MM.1S (cell line): ENCODE measurements around the gene NCBP2L.

Source experiments
- DNase-seq: peaks from one replicate; pipeline ENCODE4 v3.0.0-alpha.2; 2015
- H2AFZ ChIP-seq: fragments of 300-600 bp; sonication (generic); 2 replicates; pipeline ENCODE4 v1.6.0; 2016; ENCODE audit warnings: antibody characterized with exemption, low read length
- H3F3A ChIP-seq: fragments of 300-600 bp; sonication (generic); 2 replicates; pipeline ENCODE4 v1.6.1; 2016; ENCODE audit warnings: mild to moderate bottlenecking, antibody characterized with exemption, low read length, moderate library complexity, mixed read lengths; ENCODE audit not compliant: insufficient read depth
- H3K27ac ChIP-seq: fragments of 300-600 bp; sonication (generic); 2 replicates; pipeline ENCODE4 v1.5.1; 2016; ENCODE audit warnings: mild to moderate bottlenecking, low read length
- H3K27me3 ChIP-seq: fragments of 300-600 bp; sonication (generic); replicated peaks from 2 replicates; pipeline ENCODE4 v1.6.0; 2016; ENCODE audit warnings: low read length; ENCODE audit not compliant: insufficient read depth
- H3K36me3 ChIP-seq: fragments of 300-600 bp; sonication (generic); replicated peaks from 2 replicates; pipeline ENCODE4 v1.6.1; 2016; ENCODE audit warnings: mild to moderate bottlenecking, low read length, mixed read lengths; ENCODE audit not compliant: insufficient read depth
- H3K4me1 ChIP-seq: fragments of 300-600 bp; sonication (generic); 2 replicates; pipeline ENCODE4 v1.6.1; 2016; ENCODE audit warnings: low read length, mixed read lengths
- H3K4me2 ChIP-seq: fragments of 300-600 bp; sonication (generic); 2 replicates; pipeline ENCODE4 v1.6.0; 2016; ENCODE audit warnings: low read depth, low read length
- H3K4me3 ChIP-seq: fragments of 300-600 bp; sonication (generic); 2 replicates; pipeline ENCODE4 v1.5.1; 2016; ENCODE audit warnings: low read length, mixed read lengths
- H3K79me2 ChIP-seq: fragments of 300-600 bp; sonication (generic); 2 replicates; pipeline ENCODE4 v1.6.1; 2016; ENCODE audit warnings: mixed run types, low read length, mixed read lengths
- H3K9ac ChIP-seq: fragments of 300-600 bp; sonication (generic); 2 replicates; pipeline ENCODE4 v1.6.1; 2016; ENCODE audit warnings: low read length, mixed read lengths
- H3K9me2 ChIP-seq: fragments of 300-600 bp; sonication (generic); replicated peaks from 2 replicates; pipeline ENCODE4 v1.6.1; 2016; ENCODE audit warnings: mild to moderate bottlenecking, low read length, mixed read lengths; ENCODE audit not compliant: insufficient read depth
- H3K9me3 ChIP-seq: fragments of 300-600 bp; sonication (generic); replicated peaks from 2 replicates; pipeline ENCODE4 v1.6.1; 2016; ENCODE audit warnings: mild to moderate bottlenecking, low read length, mixed read lengths; ENCODE audit not compliant: insufficient read depth
- H4K20me1 ChIP-seq: fragments of 300-600 bp; sonication (generic); 2 replicates; pipeline ENCODE4 v1.6.1; 2016; ENCODE audit warnings: mild to moderate bottlenecking, low read length, moderate library complexity, mixed read lengths; ENCODE audit not compliant: insufficient read depth
- EZH2 ChIP-seq: fragments of 300-600 bp; sonication (generic); optimal IDR thresholded peaks from 2 replicates; pipeline ENCODE3; 2017; ENCODE audit warnings: low read depth, mild to moderate bottlenecking, antibody characterized with exemption, low read length, mixed read lengths
- EZH2phosphoT487 ChIP-seq: fragments of 300-600 bp; sonication (generic); IDR thresholded peaks from 2 replicates; pipeline ENCODE4 v1.6.1; 2018; ENCODE audit warnings: antibody characterized with exemption, low read length
- TF ChIP-seq, protein P1 (sequence below): fragments of 300-600 bp; sonication (generic); IDR thresholded peaks from 2 replicates; pipeline ENCODE4 v1.5.1; 2016; ENCODE audit warnings: antibody characterized with exemption, low read length, mixed read lengths

Gene NCBP2L

DNA sequence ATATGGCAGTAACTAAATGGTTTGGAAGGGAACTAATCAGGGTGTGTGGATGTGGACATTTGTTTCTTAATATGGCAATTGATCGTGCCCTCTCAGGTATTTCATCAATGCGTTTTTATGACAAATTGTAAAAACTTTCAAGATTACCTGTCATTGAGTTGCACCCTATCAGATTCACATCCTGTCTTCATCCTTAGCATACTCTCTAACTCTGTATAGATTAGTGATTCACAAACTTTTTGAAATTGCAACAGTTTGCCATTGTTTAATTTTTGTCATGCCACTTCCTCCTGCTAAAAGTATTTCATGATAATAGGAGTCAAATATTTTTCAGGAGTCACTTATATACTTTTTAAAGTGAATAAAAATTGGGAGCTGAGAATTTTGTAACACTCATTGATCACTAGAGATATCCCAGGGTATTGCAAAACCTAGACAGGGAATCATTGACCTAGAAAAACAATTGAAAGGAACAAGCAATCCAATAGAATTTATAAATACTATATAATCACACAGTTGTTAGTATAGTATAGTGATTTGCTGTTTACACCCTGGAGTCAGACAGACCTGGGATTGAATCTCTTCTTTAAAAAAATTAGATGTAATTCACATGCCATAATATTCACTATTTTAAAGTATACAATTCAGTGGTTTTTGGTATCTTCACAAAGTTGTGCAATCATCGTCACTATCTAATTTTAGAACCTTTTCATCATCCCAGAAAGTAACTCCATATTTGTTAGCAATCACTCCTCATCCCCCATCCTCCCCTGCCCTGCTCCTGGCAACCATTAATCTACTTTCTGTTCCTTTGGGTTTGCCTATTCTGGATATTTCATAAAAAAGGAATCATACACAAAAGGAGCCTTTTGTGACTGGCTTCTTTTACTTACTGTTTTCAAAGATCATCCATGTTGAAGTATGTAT, 57.0 kb downstream of the NCBP2L start:
- no peaks in the 10 kb centered on the region for H3K9me3 ChIP-seq
- H3K79me2 ChIP-seq: no peaks in the 10 kb centered on the region
- H3K27ac ChIP-seq: no peak overlapping the region
- H3F3A ChIP-seq: no peaks in the 10 kb centered on the region
- H3K36me3 ChIP-seq: no peaks in the 10 kb centered on the region
- no peak for DNase-seq
- H2AFZ ChIP-seq: no peak overlapping the region
- H3K4me1 ChIP-seq: no peaks in the 10 kb centered on the region
- H3K9me2 ChIP-seq: no peaks in the 10 kb centered on the region
- no peak overlapping the region for H3K4me3 ChIP-seq
- H3K4me2 ChIP-seq: no peak overlapping the region
- no peaks in the 10 kb centered on the region for H3K27me3 ChIP-seq
- no peak overlapping the region for H3K9ac ChIP-seq
- no peaks in the 10 kb centered on the region for H4K20me1 ChIP-seq
- TF ChIP-seq, protein P1, sequence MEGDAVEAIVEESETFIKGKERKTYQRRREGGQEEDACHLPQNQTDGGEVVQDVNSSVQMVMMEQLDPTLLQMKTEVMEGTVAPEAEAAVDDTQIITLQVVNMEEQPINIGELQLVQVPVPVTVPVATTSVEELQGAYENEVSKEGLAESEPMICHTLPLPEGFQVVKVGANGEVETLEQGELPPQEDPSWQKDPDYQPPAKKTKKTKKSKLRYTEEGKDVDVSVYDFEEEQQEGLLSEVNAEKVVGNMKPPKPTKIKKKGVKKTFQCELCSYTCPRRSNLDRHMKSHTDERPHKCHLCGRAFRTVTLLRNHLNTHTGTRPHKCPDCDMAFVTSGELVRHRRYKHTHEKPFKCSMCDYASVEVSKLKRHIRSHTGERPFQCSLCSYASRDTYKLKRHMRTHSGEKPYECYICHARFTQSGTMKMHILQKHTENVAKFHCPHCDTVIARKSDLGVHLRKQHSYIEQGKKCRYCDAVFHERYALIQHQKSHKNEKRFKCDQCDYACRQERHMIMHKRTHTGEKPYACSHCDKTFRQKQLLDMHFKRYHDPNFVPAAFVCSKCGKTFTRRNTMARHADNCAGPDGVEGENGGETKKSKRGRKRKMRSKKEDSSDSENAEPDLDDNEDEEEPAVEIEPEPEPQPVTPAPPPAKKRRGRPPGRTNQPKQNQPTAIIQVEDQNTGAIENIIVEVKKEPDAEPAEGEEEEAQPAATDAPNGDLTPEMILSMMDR: no peak
- TF ChIP-seq EZH2phosphoT487 (no peak), EZH2 (no peak)

DNA sequence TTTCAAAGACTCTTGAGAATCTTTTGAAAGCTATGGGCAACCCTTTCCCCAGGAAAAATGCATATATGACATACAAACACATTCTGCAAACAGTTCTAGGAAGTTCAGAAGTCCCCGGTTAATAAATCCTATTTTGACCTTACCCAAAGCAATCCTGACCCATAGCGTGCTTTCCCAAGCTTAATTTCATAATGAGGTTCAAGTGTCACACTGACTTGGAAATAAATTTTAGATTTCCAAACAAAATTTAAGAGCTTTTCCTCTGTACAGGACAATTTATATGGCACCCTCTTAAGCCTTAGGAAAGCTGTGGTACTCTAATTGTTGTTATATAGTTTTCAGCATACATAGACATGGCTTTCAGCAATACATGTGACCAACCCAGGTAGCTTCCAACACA, 59.4 kb downstream of the NCBP2L start:
- no peaks in the 10 kb centered on the region for H3K4me1 ChIP-seq
- no peak overlapping the region for H3K27ac ChIP-seq
- no peaks in the 10 kb centered on the region for H3K27me3 ChIP-seq
- no peaks in the 10 kb centered on the region for H3K79me2 ChIP-seq
- H3K4me3 ChIP-seq: no peak overlapping the region
- no peak overlapping the region for H3K9ac ChIP-seq
- DNase-seq: no peak
- H3K9me2 ChIP-seq: no peaks in the 10 kb centered on the region
- no peaks in the 10 kb centered on the region for H3K36me3 ChIP-seq
- H3K9me3 ChIP-seq: no peaks in the 10 kb centered on the region
- no peaks in the 10 kb centered on the region for H3F3A ChIP-seq
- TF ChIP-seq, protein P1: no peak
- TF ChIP-seq EZH2phosphoT487 (no peak), EZH2 (no peak)
- no peak overlapping the region for H3K4me2 ChIP-seq
- H4K20me1 ChIP-seq: no peaks in the 10 kb centered on the region
- no peak overlapping the region for H2AFZ ChIP-seq

DNA sequence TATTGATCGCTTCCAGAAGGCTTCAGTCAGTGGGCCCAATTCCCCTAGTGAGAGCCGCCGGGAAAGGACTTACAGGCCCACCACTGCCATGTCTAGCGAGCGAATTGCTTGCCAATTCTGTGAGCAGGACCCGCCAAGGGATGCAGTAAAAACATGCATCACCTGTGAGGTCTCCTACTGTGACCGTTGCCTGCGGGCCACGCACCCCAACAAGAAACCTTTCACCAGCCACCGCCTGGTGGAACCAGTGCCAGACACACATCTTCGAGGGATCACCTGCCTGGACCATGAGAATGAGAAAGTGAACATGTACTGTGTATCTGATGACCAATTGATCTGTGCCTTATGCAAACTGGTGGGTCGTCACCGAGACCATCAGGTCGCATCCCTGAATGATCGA, 63.4 kb downstream of the NCBP2L start:
- Histone ChIP-seq H3K79me2 (no peaks in the 10 kb centered on the region), H3K27ac (no peak overlapping the region), H2AFZ (no peak overlapping the region), H3K4me3 (no peak overlapping the region), H3K9ac (no peak overlapping the region), H3K9me2 (no peaks in the 10 kb centered on the region), H3F3A (no peaks in the 10 kb centered on the region), H3K4me2 (no peak overlapping the region), H3K4me1 (no peaks in the 10 kb centered on the region), H3K36me3 (no peaks in the 10 kb centered on the region), H4K20me1 (no peaks in the 10 kb centered on the region), H3K27me3 (no peaks in the 10 kb centered on the region), H3K9me3 (no peaks in the 10 kb centered on the region)
- DNase-seq: no peak
- no peak for TF ChIP-seq EZH2
- TF ChIP-seq, protein P1: no peak
- TF ChIP-seq EZH2phosphoT487: no peak
